A673 (cell line): Measurements from ENCODE around the gene BANP. TPM values are rescaled to one million over a fixed set of nuclear protein-coding genes. Genes with fewer than 3 reads are reported as not detected.
"Not testable (repeated sequence)": the region's sequence is repeated elsewhere in the genome, so short reads cannot be mapped to it uniquely, and the experiment has no call there.

ENCODE experiments used
- BruUV-seq: library from RNA; stranded (reverse); fragments of 400-500 nt; replicated peaks from 2 replicates; lab custom pipeline; 2021; lab: Mats Ljungman, UMichigan
- CTCF ChIA-PET: fragments of 300-600 bp; sonication (Branson Sonifier 250); formaldehyde crosslinking; loops from one replicate; lab custom pipeline; 2022; ENCODE audit warnings: antibody characterized with exemption; lab: Charles Lee
- POLR2A ChIA-PET: fragments of 300-600 bp; sonication (Branson Sonifier 250); formaldehyde crosslinking; loops from one replicate; lab custom pipeline; 2022; ENCODE audit warnings: antibody characterized with exemption; ENCODE audit not compliant: low non-redundant PET; lab: Charles Lee
- DNase-seq: peaks from one replicate; pipeline ENCODE4 v3.0.0-alpha.2; 2015; ENCODE audit warnings: low spot score
- H3K27ac ChIP-seq: fragments of 200-600 bp; sonication (generic); 2 replicates; pipeline ENCODE4 v1.5.1; 2016; ENCODE audit warnings: mixed run types, low read depth, mild to moderate bottlenecking, mixed read lengths, antibody characterized with exemption, low read length; ENCODE audit not compliant: poor library complexity, severe bottlenecking
- H3K27me3 ChIP-seq: fragments of 200-600 bp; sonication (generic); replicated peaks from 2 replicates; pipeline ENCODE4 v1.6.1; 2017; ENCODE audit warnings: mixed run types, low read depth, mild to moderate bottlenecking, mixed read lengths, antibody characterized with exemption, low read length; ENCODE audit not compliant: insufficient read depth, poor library complexity
- H3K36me3 ChIP-seq: fragments of 200-600 bp; sonication (generic); 2 replicates; pipeline ENCODE4 v1.6.1; 2016; ENCODE audit warnings: mixed run types, mild to moderate bottlenecking, mixed read lengths, antibody characterized with exemption, low read length; ENCODE audit not compliant: insufficient read depth, poor library complexity, severe bottlenecking
- H3K4me1 ChIP-seq: fragments of 200-600 bp; sonication (generic); 2 replicates; pipeline ENCODE4 v1.6.1; 2017; ENCODE audit warnings: mixed run types, mild to moderate bottlenecking, mixed read lengths, antibody characterized with exemption, low read length; ENCODE audit not compliant: insufficient read depth, poor library complexity, severe bottlenecking
- H3K4me3 ChIP-seq: fragments of 200-600 bp; sonication (generic); 2 replicates; pipeline ENCODE4 v1.5.1; 2016; ENCODE audit warnings: low read depth, mixed run types, mild to moderate bottlenecking, mixed read lengths, low read length; ENCODE audit not compliant: poor library complexity, severe bottlenecking
- H3K9me3 ChIP-seq: fragments of 200-600 bp; sonication (generic); 2 replicates; pipeline ENCODE4 v1.6.1; 2016; ENCODE audit warnings: mixed run types, low read depth, mild to moderate bottlenecking, mixed read lengths, antibody characterized with exemption, low read length; ENCODE audit not compliant: poor library complexity, severe bottlenecking
- EZH2 ChIP-seq: fragments of 200-600 bp; sonication (generic); IDR thresholded peaks from 2 replicates; pipeline ENCODE4 v1.6.1; 2017; ENCODE audit warnings: borderline replicate concordance, low read depth, mild to moderate bottlenecking, mixed read lengths, antibody characterized with exemption, low read length; ENCODE audit not compliant: poor library complexity, severe bottlenecking
- intact Hi-C: fragments of 100-400 bp; cut with micrococcal nuclease; formaldehyde crosslinking; loops from one replicate; pipeline ENCODE4 v1.10.0; 2022; ENCODE audit not compliant: unreplicated experiment
- total RNA-seq: library from RNA; stranded (reverse); gene quantifications from 2 replicates; pipeline ENCODE4 v1.2.3, GENCODE V29; 2021
- TF ChIP-seq, protein P1 (sequence below): fragments of 300-800, 200-600 bp; sonication (generic); conservative IDR thresholded peaks from 2 replicates; pipeline ENCODE4 v1.5.1; 2017; ENCODE audit warnings: low read depth, mild to moderate bottlenecking, antibody characterized with exemption, low read length, moderate library complexity, mixed read lengths

The BANP gene
- total RNA-seq, 1 experiment from 2014 or later, result 44.3 TPM

DNA sequence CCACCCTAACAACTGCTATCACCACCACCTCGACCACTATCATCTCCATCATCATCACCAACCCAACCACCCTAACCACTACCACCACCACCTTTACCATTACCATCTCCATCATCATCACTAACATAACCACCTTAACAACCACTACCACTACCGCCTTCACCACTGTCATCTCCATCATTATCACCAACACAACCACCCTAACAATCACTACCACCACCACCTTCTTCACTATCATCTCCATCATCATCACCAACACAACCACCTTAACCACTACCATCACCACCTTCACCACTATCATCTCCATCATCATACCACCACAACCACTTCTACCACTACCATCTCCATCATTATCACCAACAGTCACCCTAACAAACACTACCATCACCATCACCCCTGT is 101.4 kb downstream of the BANP start:
- no peak for TF ChIP-seq EZH2
- TF ChIP-seq, protein P1, sequence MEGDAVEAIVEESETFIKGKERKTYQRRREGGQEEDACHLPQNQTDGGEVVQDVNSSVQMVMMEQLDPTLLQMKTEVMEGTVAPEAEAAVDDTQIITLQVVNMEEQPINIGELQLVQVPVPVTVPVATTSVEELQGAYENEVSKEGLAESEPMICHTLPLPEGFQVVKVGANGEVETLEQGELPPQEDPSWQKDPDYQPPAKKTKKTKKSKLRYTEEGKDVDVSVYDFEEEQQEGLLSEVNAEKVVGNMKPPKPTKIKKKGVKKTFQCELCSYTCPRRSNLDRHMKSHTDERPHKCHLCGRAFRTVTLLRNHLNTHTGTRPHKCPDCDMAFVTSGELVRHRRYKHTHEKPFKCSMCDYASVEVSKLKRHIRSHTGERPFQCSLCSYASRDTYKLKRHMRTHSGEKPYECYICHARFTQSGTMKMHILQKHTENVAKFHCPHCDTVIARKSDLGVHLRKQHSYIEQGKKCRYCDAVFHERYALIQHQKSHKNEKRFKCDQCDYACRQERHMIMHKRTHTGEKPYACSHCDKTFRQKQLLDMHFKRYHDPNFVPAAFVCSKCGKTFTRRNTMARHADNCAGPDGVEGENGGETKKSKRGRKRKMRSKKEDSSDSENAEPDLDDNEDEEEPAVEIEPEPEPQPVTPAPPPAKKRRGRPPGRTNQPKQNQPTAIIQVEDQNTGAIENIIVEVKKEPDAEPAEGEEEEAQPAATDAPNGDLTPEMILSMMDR, result no peak
- ChIA-PET POLR2A (no interaction called here), CTCF (no interaction called here)

DNA sequence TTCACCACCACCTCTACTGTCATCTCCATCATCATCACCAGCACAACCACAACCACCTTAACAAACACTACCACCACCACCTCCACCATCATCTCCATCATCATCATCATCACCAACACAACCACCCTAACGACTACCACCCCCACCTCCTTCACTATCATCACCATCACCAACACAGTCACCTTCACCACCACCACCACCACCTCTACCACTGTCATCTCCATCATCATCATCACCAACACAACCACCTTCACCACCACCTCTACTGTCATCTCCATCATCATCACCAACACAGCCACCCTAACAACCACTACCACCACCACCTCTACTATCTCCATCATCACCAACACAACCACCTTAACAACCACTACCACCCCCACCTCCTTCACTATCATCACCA is 102.2 kb downstream of the BANP start:
- H3K4me1 ChIP-seq, H3K27ac ChIP-seq, H3K36me3 ChIP-seq, POLR2A ChIA-PET, BruUV-seq, H3K4me3 ChIP-seq, CTCF ChIA-PET, DNase-seq, H3K9me3 ChIP-seq, H3K27me3 ChIP-seq, intact Hi-C loops: not testable (repeated sequence)

More for the DNA sequence above, 101.4 kb downstream of the BANP start:
- no peaks in the 10 kb centered on the region for H3K36me3 ChIP-seq
- no peaks in the 10 kb centered on the region for H3K4me1 ChIP-seq
- H3K4me3 ChIP-seq, result no peak overlapping the region
- H3K9me3 ChIP-seq, result no peaks in the 10 kb centered on the region
- intact Hi-C loops, result no loop called here
- H3K27ac ChIP-seq, result no peak overlapping the region
- no peaks in the 10 kb centered on the region for H3K27me3 ChIP-seq
- no peak for DNase-seq
- BruUV-seq, result no TSS peak

DNA sequence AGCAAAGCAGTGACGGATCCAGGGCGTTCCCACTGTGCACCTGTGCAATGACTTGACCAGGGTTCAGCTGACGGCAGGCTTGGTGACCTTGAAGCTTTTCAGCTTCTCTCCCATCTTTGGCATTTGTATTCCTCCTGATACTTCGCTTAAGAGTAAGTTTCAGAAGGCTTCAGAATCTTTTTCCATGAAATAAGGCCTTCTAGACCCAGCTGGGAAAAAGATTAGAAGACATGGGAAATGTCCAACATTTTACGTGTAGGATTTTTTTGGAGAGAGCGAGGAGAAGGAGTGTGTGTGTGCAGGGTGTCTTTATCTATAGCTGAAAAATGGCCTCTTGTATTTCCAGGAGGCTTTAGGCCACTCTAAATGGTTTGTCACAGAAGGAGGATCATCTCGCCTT is 104.1 kb downstream of the BANP start:
- POLR2A ChIA-PET, result no interaction called here
- no peaks in the 10 kb centered on the region for H3K9me3 ChIP-seq
- CTCF ChIA-PET, result no interaction called here
- no peaks in the 10 kb centered on the region for H3K27me3 ChIP-seq
- H3K36me3 ChIP-seq, result no peaks in the 10 kb centered on the region
- H3K27ac ChIP-seq, result no peak overlapping the region
- BruUV-seq, result no TSS peak
- no peaks in the 10 kb centered on the region for H3K4me1 ChIP-seq
- no peak for DNase-seq
- TF ChIP-seq, protein P1, result no peak
- TF ChIP-seq EZH2, result no peak
- H3K4me3 ChIP-seq, result no peak overlapping the region
- intact Hi-C loops, result no loop called here

DNA sequence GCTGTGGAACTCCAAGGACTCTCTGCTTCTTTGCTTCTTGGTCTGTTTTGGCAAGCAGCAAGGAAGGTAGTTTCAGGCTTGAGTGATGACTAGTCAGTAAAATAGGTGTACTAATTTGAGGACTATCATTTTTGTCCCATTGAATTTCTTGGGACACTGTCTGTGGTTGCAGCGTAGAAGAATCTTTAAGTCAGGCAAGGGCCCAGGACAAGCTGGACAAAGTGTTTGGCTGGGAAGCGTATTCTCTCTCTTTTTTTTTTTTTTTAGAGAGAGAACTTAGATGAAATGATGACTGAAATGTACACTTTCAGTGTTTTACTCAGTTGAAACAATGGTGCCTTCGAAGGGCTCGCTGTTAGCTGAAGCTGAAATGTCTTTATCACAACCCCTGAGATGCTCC is 105.0 kb downstream of the BANP start:
- Histone ChIP-seq H3K9me3 (no peaks in the 10 kb centered on the region), H3K27me3 (no peaks in the 10 kb centered on the region), H3K4me3 (no peak overlapping the region), H3K36me3 (no peaks in the 10 kb centered on the region), H3K4me1 (no peaks in the 10 kb centered on the region), H3K27ac (no peak overlapping the region)
- no TSS peak for BruUV-seq
- POLR2A ChIA-PET, result no interaction called here
- no peak for DNase-seq
- intact Hi-C loops, result no loop called here
- TF ChIP-seq, protein P1, result no peak
- no peak for TF ChIP-seq EZH2
- CTCF ChIA-PET, result no interaction called here
